EH (cell line): ENCODE data around the gene RCSD1.

Experiments
- DNase-seq: peaks from one replicate; pipeline ENCODE4 v3.0.0-alpha.2; 2015; ENCODE audit warnings: low read depth

The RCSD1 gene

GRCh38 chr1:167687919-167688519, 58.0 kb downstream of the RCSD1 start:
- DNase-seq = peak; percentile 78

- DNase-seq = no peak
Measured at GRCh38 chr1:167689567-167689920, 59.5 kb downstream of the RCSD1 start.

GRCh38 chr1:167690053-167690452, 60.0 kb downstream of the RCSD1 start:
- no peak for DNase-seq

- no peak for DNase-seq
Measured at GRCh38 chr1:167693425-167694045, 63.5 kb downstream of the RCSD1 start.

- no peak for DNase-seq
Measured at GRCh38 chr1:167694691-167695090, 64.7 kb downstream of the RCSD1 start.

GRCh38 chr1:167695147-167695546, 65.1 kb downstream of the RCSD1 start:
- DNase-seq = peak; percentile 19

GRCh38 chr1:167695756-167696561, 65.9 kb downstream of the RCSD1 start:
- no peak for DNase-seq

- DNase-seq = no peak
Measured at GRCh38 chr1:167697667-167698141, 67.7 kb downstream of the RCSD1 start.

- DNase-seq = no peak
Measured at GRCh38 chr1:167698313-167698712, 68.3 kb downstream of the RCSD1 start.

GRCh38 chr1:167701510-167701909, 71.5 kb downstream of the RCSD1 start:
- DNase-seq = no peak

- no peak for DNase-seq
Measured at GRCh38 chr1:167703557-167703956, 73.5 kb downstream of the RCSD1 start.

- DNase-seq = no peak
Measured at GRCh38 chr1:167704715-167705114, 74.7 kb downstream of the RCSD1 start.

- DNase-seq = no peak
Measured at GRCh38 chr1:167705250-167705649, 75.2 kb downstream of the RCSD1 start.

GRCh38 chr1:167706363-167706762, 76.3 kb downstream of the RCSD1 start:
- DNase-seq = no peak

GRCh38 chr1:167706931-167707877, 77.2 kb downstream of the RCSD1 start:
- DNase-seq = no peak

GRCh38 chr1:167707942-167708341, 77.9 kb downstream of the RCSD1 start:
- DNase-seq = no peak

- DNase-seq = peak; percentile 42
Measured at GRCh38 chr1:167708940-167709389, 78.9 kb downstream of the RCSD1 start.

GRCh38 chr1:167710836-167711235, 80.8 kb downstream of the RCSD1 start:
- DNase-seq = no peak

- DNase-seq = no peak
Measured at GRCh38 chr1:167711797-167712196, 81.8 kb downstream of the RCSD1 start.

- DNase-seq = peak; percentile 24
Measured at GRCh38 chr1:167713330-167714081, 83.5 kb downstream of the RCSD1 start.

GRCh38 chr1:167714098-167714438, 84.0 kb downstream of the RCSD1 start:
- DNase-seq = no peak
